ENCODE measurements around the gene GNL1.

GNL1 gene

GRCh38 chr6:30568245-30568644 is 12.0 kb upstream of the GNL1 start:
- peaks cover 11% of the 10 kb centered on the region for H3K36me3 ChIP-seq (ENCODE audit: insufficient read depth, low read length)
- no peaks in the 10 kb centered on the region for H3K27me3 ChIP-seq (ENCODE audit: insufficient read depth, low read length, poor library complexity)
- H3K4me1 ChIP-seq (ENCODE audit: insufficient read depth, low read length), result peaks cover 31% of the 10 kb centered on the region
- H3K79me2 ChIP-seq (ENCODE audit: insufficient read depth, low read length), result peaks cover 24% of the 10 kb centered on the region
- no peak overlapping the region for H3K9ac ChIP-seq (ENCODE audit: low read depth, low read length)
- H3K27ac ChIP-seq (ENCODE audit: low read length), result no peak overlapping the region
- H2AFZ ChIP-seq (ENCODE audit: low read depth, low read length), result no peak overlapping the region
- no peak overlapping the region for H3K4me2 ChIP-seq (ENCODE audit: insufficient read depth, low read length)
- ATAC-seq (ENCODE audit: insufficient read depth, low read depth) (no peak), DNase-seq (no peak)
- no peaks in the 10 kb centered on the region for H3K9me3 ChIP-seq (ENCODE audit: insufficient read depth, low read length, severe bottlenecking)
- no peak overlapping the region for H3K4me3 ChIP-seq (ENCODE audit: low read depth in 1 of 2, low read length in 2 of 2)
- no peak for TF ChIP-seq EZH2 (IDR thresholded peaks at IDR 0.05; ENCODE audit: borderline replicate concordance, low read depth, low read length, severe bottlenecking)
- no peak for TF ChIP-seq CTCF (IDR thresholded peaks at IDR 0.05; ENCODE audit: borderline replicate concordance, extremely low read depth, low read length, poor library complexity, severe bottlenecking)
- H4K20me1 ChIP-seq (ENCODE audit: insufficient read depth, low read length), result peaks cover 21% of the 10 kb centered on the region

GRCh38 chr6:30565772-30566171 is 9.5 kb upstream of the GNL1 start:
- no peak overlapping the region for H3K4me3 ChIP-seq (ENCODE audit: low read depth in 1 of 2, low read length in 2 of 2)
- H3K9me3 ChIP-seq (ENCODE audit: insufficient read depth, low read length, severe bottlenecking), result no peaks in the 10 kb centered on the region
- TF ChIP-seq CTCF (IDR thresholded peaks at IDR 0.05; ENCODE audit: borderline replicate concordance, extremely low read depth, low read length, poor library complexity, severe bottlenecking) (no peak), EZH2 (IDR thresholded peaks at IDR 0.05; ENCODE audit: borderline replicate concordance, low read depth, low read length, severe bottlenecking) (no peak)
- ATAC-seq (ENCODE audit: insufficient read depth, low read depth) (no peak), DNase-seq (no peak)
- no peaks in the 10 kb centered on the region for H3K27me3 ChIP-seq (ENCODE audit: insufficient read depth, low read length, poor library complexity)
- no peak overlapping the region for H3K27ac ChIP-seq (ENCODE audit: low read length)
- no peak overlapping the region for H3K4me2 ChIP-seq (ENCODE audit: insufficient read depth, low read length)
- no peak overlapping the region for H2AFZ ChIP-seq (ENCODE audit: low read depth, low read length)
- peaks cover 12% of the 10 kb centered on the region; the same call in 1 of the 2 replicates for H4K20me1 ChIP-seq (ENCODE audit: insufficient read depth, low read length)
- peaks cover 13% of the 10 kb centered on the region for H3K4me1 ChIP-seq (ENCODE audit: insufficient read depth, low read length)
- no peak overlapping the region for H3K9ac ChIP-seq (ENCODE audit: low read depth, low read length)
- H3K36me3 ChIP-seq (ENCODE audit: insufficient read depth, low read length), result peaks cover 26% of the 10 kb centered on the region
- H3K79me2 ChIP-seq (ENCODE audit: insufficient read depth, low read length), result peaks cover 2% of the 10 kb centered on the region

GRCh38 chr6:30564114-30564513 is 7.8 kb upstream of the GNL1 start:
- no peaks in the 10 kb centered on the region; the same call in 1 of the 2 replicates for H3K4me1 ChIP-seq (ENCODE audit: insufficient read depth, low read length)
- H3K9ac ChIP-seq (ENCODE audit: low read depth, low read length), result no peak overlapping the region
- no peak overlapping the region for H3K4me2 ChIP-seq (ENCODE audit: insufficient read depth, low read length)
- ATAC-seq (ENCODE audit: insufficient read depth, low read depth) (0 out of 3 replicates have a peak, but pooled peaks have one; percentile 6), DNase-seq (no peak)
- H3K4me3 ChIP-seq (ENCODE audit: low read depth in 1 of 2, low read length in 2 of 2), result no peak overlapping the region
- peaks cover 6% of the 10 kb centered on the region; the same call in 1 of the 2 replicates for H3K79me2 ChIP-seq (ENCODE audit: insufficient read depth, low read length)
- H3K27me3 ChIP-seq (ENCODE audit: insufficient read depth, low read length, poor library complexity), result no peaks in the 10 kb centered on the region
- H4K20me1 ChIP-seq (ENCODE audit: insufficient read depth, low read length), result peaks cover 12% of the 10 kb centered on the region; the same call in 1 of the 2 replicates
- TF ChIP-seq CTCF (IDR thresholded peaks at IDR 0.05; ENCODE audit: borderline replicate concordance, extremely low read depth, low read length, poor library complexity, severe bottlenecking) (no peak), EZH2 (IDR thresholded peaks at IDR 0.05; ENCODE audit: borderline replicate concordance, low read depth, low read length, severe bottlenecking) (no peak)
- no peak overlapping the region for H2AFZ ChIP-seq (ENCODE audit: low read depth, low read length)
- H3K36me3 ChIP-seq (ENCODE audit: insufficient read depth, low read length), result peaks cover 26% of the 10 kb centered on the region
- no peaks in the 10 kb centered on the region for H3K9me3 ChIP-seq (ENCODE audit: insufficient read depth, low read length, severe bottlenecking)
- H3K27ac ChIP-seq (ENCODE audit: low read length), result no peak overlapping the region

All from DND-41 (cell line).